GM03348 (cell line): Measurements from ENCODE around the gene SLC5A10.

ENCODE experiments used
- DNase-seq: peaks from one replicate; pipeline ENCODE4 v3.0.0; 2012; ENCODE audit warnings: low spot score

SLC5A10 gene

GRCh38 chr17:18964550-18964949 lies 12.6 kb downstream of the SLC5A10 start:
- no peak for DNase-seq

GRCh38 chr17:18965530-18966236 lies 13.7 kb downstream of the SLC5A10 start:
- no peak for DNase-seq

GRCh38 chr17:18966831-18967624 lies 15.1 kb downstream of the SLC5A10 start:
- DNase-seq = no peak

- DNase-seq = no peak
These were observed 16.0 kb downstream of the SLC5A10 start for GRCh38 chr17:18967916-18968315.

GRCh38 chr17:18968345-18968744 lies 16.4 kb downstream of the SLC5A10 start:
- no peak for DNase-seq

GRCh38 chr17:18968945-18969887 lies 17.3 kb downstream of the SLC5A10 start:
- peak; percentile 51 for DNase-seq

GRCh38 chr17:18970582-18971480 lies 18.9 kb downstream of the SLC5A10 start:
- DNase-seq = no peak

GRCh38 chr17:18971801-18972200 lies 19.8 kb downstream of the SLC5A10 start:
- no peak for DNase-seq

GRCh38 chr17:18974407-18975149 lies 22.6 kb downstream of the SLC5A10 start:
- DNase-seq = no peak

- DNase-seq = no peak
These were observed 23.6 kb downstream of the SLC5A10 start for GRCh38 chr17:18975597-18975996.

GRCh38 chr17:18976201-18976600 lies 24.2 kb downstream of the SLC5A10 start:
- DNase-seq = no peak

GRCh38 chr17:18977021-18977420 lies 25.1 kb downstream of the SLC5A10 start:
- DNase-seq = no peak

GRCh38 chr17:18977646-18978045 lies 25.7 kb downstream of the SLC5A10 start:
- DNase-seq = no peak

GRCh38 chr17:18978050-18978449 lies 26.1 kb downstream of the SLC5A10 start:
- no peak for DNase-seq

GRCh38 chr17:18978655-18979054 lies 26.7 kb downstream of the SLC5A10 start:
- DNase-seq = no peak

- DNase-seq = peak; percentile 42
These were observed 28.8 kb downstream of the SLC5A10 start for GRCh38 chr17:18980682-18981334.

- no peak for DNase-seq
These were observed 29.3 kb downstream of the SLC5A10 start for GRCh38 chr17:18981335-18981641.

- peak; percentile 83 for DNase-seq
These were observed 29.9 kb downstream of the SLC5A10 start for GRCh38 chr17:18981642-18982424.
